GM08714 (cell line): ENCODE data around the gene ANKRD6.
A peak's percentile ranks its signal among the peaks of the same experiment; 100 is the strongest.
"Not testable (repeated sequence)": the region's sequence is repeated elsewhere in the genome, so short reads cannot be mapped to it uniquely, and the experiment has no call there.

Experiments used
- H3K4me3 ChIP-seq: fragments of 200-500 bp; sonication (Bioruptor generic); 2 replicates; pipeline ENCODE4 v1.5.1; 2014; ENCODE audit warnings: mild to moderate bottlenecking, low read length, inconsistent platforms
- ZNF274 ChIP-seq: IDR thresholded peaks from 2 replicates; pipeline ENCODE4 v1.6.1; 2012; ENCODE audit warnings: mild to moderate bottlenecking, low read depth, low read length

ANKRD6 gene

DNA sequence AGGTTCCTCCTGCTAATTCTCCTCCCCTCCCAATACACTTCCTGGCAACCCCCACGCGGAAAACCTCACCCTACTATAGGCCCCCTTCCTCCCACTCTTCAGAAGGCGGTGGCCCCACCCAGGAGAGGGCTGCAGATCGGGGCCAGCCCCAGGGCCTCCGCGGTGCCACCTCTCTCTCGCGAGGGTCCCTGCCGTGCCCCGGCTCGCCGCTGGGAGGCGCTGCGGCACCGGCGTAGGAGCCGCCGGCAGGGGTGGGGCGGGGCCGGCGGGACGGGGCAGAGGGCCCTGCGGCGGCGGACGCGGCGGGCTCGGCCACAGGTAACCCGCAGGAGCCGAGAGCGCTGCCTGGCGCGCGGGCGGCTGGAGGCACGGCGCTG lies at the start of gene ANKRD6:
Gene ANKRD6 (plus strand): TSS at position 278 of the 377 bp plus-strand sequence. CDS start 133,825 bp downstream, outside the sequence.
- H3K4me3 ChIP-seq = peak within 1 kb of the TSS; percentile 65
- TF ChIP-seq ZNF274 = no peak

- no peak overlapping the region for H3K4me3 ChIP-seq
Measured at GRCh38 chr6:89385156-89385667, 47.7 kb upstream of the ANKRD6 start.

DNA sequence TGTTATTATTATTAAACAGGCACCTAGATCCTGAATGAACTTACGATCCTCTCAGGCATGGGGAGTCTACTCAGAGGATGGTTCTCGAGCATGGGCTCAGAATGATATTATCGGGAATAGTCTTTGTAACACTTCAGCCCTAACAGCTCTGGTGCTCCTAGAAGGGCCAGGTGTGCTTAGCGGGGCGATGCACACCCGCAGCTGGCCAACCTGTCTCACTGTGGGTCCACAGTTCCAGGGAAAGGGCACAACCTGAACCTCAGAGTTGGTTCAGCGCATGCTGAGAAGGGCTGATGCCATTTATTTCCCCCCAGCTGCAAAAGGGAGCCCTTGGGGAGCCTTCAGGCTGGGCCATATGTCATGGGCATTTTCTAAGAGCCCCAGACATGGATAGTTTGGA lies 47.1 kb upstream of the ANKRD6 start:
- no peak for TF ChIP-seq ZNF274
- H3K4me3 ChIP-seq = no peak overlapping the region

More at GRCh38 chr6:89385156-89385667, 47.7 kb upstream of the ANKRD6 start:
- TF ChIP-seq ZNF274 = no peak

DNA sequence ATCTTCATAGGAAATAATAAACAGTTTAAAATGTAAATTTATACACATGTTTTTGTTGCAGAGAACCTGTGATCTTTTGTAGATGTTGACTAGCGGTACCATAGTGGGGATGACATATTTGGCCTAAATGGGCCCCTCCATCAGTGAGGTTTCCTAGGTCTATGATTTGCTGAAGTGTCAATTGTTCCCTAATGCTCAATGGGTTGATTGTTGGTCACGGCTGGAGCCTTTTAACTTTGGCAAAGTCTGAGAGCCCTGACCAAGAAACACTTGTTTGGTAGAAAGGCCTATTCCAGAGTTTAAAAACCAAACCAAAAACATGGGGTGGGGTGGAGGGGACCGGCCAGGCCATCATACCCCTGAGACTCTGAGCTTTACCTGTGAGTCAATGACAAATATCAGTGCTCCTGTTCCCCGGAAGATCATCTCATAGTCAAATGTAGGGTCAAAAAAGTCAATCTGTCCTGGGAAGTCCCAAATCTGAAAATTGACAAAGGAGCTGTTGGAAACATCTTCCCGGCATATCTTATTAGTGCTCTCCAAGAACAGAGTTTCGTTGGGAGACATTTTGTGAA lies 45.9 kb upstream of the ANKRD6 start:
- no peak overlapping the region for H3K4me3 ChIP-seq
- no peak for TF ChIP-seq ZNF274

- no peak for TF ChIP-seq ZNF274
- no peak overlapping the region; the same call in 1 of the 2 replicates for H3K4me3 ChIP-seq
Measured at GRCh38 chr6:89387516-89388201, 45.3 kb upstream of the ANKRD6 start.

DNA sequence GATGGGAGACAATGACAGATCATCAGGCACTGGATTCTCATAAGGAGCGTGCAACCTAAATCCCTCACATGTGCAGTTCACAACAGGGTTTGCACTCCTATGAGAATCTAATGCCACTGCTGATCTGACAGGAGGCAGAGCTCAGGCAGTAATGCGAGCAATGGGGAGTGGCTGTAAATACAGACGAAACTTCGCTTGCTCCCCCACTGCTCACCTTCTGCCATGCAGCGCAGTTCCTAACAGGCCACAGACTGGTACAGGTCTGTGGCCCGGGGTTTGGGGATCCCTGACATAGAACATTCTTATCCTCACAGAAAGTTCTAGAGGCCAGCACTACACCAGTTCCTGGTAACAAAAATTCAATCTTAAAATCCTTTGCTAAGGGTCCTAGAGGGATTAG lies 44.1 kb upstream of the ANKRD6 start:
- no peak overlapping the region for H3K4me3 ChIP-seq
- no peak for TF ChIP-seq ZNF274

DNA sequence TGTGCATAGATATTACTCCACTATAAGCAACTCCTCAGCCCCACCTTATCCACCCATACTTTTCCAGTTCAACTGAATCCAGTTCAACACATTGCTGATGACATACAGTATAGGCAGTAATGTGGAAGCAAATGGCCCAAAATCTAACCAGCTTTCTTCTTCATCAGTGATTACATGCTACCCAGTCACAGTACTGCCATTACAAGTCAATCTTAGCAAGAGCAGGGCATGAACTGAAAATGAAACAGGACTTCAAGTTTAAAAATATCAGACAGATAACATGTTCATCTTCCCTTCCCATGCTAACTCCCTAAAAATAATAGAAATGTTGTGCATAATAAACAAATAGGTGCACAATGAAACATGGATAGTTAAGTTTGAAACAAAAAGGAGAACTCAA lies 40.1 kb upstream of the ANKRD6 start:
- no peak overlapping the region for H3K4me3 ChIP-seq
- TF ChIP-seq ZNF274 = no peak

- H3K4me3 ChIP-seq = no peak overlapping the region
- TF ChIP-seq ZNF274 = no peak
Measured at GRCh38 chr6:89393659-89394058, 39.3 kb upstream of the ANKRD6 start.

GRCh38 chr6:89397884-89398283 lies 35.1 kb upstream of the ANKRD6 start:
- H3K4me3 ChIP-seq = not testable (repeated sequence)

DNA sequence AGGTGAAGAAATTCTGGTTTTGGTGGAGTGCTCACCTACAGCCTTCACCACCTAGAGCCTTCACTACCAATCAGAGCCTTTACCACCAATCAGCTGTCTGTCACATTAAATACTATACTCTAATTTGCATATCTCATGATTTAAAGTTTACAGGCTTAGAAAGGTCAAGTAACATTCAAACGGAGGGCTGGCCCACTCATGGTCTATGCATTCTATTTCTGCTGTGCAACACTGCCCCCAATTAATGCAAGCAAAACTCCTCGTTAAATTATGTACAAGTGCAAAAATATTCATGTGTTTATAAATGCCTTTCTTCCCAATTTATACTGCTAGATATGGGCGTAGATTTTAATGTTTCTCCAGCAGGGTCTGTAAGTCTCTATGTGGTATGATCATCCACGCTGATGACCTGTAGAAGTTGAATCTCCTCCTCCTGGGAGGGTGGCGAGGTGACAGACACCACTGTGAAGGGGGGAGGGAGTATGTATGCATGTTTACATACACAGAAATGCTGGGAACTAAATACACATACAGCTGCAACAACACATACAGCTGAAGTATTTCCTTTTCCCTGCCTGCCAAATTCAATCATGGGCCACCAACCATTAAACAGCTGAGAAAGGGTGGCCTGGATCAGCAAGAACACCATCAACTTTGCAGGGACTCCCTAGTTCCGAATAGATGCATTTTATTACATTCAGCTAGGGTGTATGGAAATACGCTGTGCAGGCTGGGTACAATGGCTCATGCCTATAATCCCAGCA lies 34.0 kb upstream of the ANKRD6 start:
- H3K4me3 ChIP-seq = no peak overlapping the region
- TF ChIP-seq ZNF274 = no peak

DNA sequence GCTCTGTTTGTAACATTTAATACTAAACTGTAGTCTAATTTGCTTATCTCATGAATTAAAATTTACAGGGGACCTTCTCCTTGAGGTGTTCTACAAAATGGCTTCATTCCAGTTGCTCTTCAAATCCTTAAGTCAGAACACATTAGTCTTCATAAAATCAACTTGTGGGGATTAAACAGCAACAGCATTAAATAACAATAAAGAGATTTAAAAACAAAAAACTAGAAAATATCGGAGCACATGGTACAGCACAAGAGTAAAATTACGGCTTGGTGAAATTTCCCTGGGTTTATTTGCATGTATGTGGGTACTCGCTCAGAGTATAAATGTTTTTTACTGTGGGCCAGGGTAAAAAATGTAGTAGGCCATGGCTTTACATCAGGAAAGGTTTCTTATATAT lies 32.9 kb upstream of the ANKRD6 start:
- TF ChIP-seq ZNF274 = no peak
- no peak overlapping the region for H3K4me3 ChIP-seq

DNA sequence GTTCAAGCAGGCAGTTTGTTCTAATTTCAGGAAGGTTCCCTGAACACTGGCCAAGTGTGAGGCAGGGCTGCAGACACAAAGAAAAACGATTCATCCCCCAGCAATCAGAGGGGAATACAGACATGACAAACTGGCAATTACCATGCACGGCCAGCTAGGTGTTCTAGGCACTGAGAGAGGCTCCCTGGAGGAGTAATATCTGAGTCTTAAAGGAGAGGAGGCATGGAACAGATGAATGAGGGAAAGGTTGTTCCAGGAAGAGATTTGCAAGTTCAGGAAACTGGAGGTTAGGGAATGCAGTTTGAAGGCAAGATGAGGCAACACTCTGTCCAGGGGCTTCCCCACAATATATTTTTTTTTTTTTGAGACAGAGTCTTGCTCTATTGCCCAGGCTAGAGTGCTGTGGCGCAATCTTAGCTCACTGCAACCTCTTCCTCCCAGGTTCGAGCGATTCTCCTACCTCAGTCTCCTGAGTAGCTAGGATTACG lies 32.0 kb upstream of the ANKRD6 start:
- H3K4me3 ChIP-seq = no peak overlapping the region
- no peak for TF ChIP-seq ZNF274

DNA sequence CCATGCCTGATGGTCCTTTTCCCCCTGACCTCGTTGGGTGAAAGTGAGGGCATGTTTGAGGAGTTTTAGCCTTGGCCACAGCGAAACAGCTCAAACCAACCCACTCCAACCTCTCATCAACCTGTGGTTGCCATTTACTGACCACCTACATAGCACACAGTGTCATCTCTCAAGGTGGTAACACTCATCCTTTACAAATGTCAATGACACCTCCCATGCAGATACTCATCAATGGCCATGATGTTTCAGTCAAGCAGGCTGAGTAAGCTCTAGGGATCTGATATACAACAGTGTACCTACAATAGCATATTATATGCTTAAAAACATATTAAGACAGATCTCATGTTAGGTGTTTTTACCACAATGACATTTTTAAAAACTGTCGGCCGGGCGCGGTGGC lies 30.2 kb upstream of the ANKRD6 start:
- H3K4me3 ChIP-seq = no peak overlapping the region
- TF ChIP-seq ZNF274 = no peak

DNA sequence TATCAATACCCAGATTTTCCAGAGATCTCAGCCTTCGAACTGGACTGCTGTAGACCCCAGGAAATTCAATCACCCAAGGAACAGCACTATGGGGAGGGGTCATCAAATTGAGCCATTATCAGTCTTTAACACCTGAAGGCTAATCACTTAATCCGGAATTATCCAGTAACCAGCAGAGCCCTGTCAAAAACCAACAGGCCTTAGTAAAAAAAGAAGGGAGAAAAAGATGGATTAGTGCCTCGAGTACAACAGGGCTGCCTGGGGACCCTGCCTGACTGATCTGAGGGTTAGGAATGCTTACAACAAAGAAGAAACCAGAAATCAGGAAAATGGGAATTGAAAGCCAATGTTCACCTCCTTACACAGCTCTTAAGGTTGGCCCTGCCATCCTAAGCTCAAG lies 28.4 kb upstream of the ANKRD6 start:
- no peak for TF ChIP-seq ZNF274
- no peak overlapping the region for H3K4me3 ChIP-seq

- no peak for TF ChIP-seq ZNF274
- no peak overlapping the region for H3K4me3 ChIP-seq
Measured at GRCh38 chr6:89406141-89406540, 26.8 kb upstream of the ANKRD6 start.
